22Rv1 (cell line): ENCODE data around the gene BAZ2B.

Experiments
- H3K27ac ChIP-seq: fragments of 450-650 bp; 2 replicates; pipeline ENCODE4 v1.5.1; 2017
- CTCF ChIP-seq: fragments of 450-650 bp; IDR thresholded peaks from 2 replicates; pipeline ENCODE4 v1.5.1; 2017; ENCODE audit warnings: mild to moderate bottlenecking
- ZFX ChIP-seq: fragments of 450-650 bp; IDR thresholded peaks from 2 replicates; pipeline ENCODE4 v1.6.1; 2017; ENCODE audit warnings: antibody characterized with exemption, borderline replicate concordance

BAZ2B gene

GRCh38 chr2:159559034-159559433 is 57.3 kb downstream of the BAZ2B start:
- TF ChIP-seq ZFX (no peak), CTCF (no peak)
- no peak overlapping the region for H3K27ac ChIP-seq

GRCh38 chr2:159558479-159558878 is 57.9 kb downstream of the BAZ2B start:
- TF ChIP-seq ZFX, result no peak
- TF ChIP-seq CTCF, result no peak

GRCh38 chr2:159557437-159558034 is 58.8 kb downstream of the BAZ2B start:
- no peak overlapping the region for H3K27ac ChIP-seq
- TF ChIP-seq ZFX (no peak), CTCF (no peak)

More at GRCh38 chr2:159558479-159558878, 57.9 kb downstream of the BAZ2B start:
- no peak overlapping the region for H3K27ac ChIP-seq

GRCh38 chr2:159555651-159556392 is 60.5 kb downstream of the BAZ2B start:
- H3K27ac ChIP-seq, result no peak overlapping the region
- TF ChIP-seq ZFX (no peak), CTCF (no peak)

GRCh38 chr2:159553727-159554126 is 62.6 kb downstream of the BAZ2B start:
- TF ChIP-seq CTCF (no peak), ZFX (no peak)
- H3K27ac ChIP-seq, result no peak overlapping the region

GRCh38 chr2:159551806-159552205 is 64.5 kb downstream of the BAZ2B start:
- no peak for TF ChIP-seq ZFX
- no peak for TF ChIP-seq CTCF
- H3K27ac ChIP-seq, result no peak overlapping the region

- no peak overlapping the region for H3K27ac ChIP-seq
- no peak for TF ChIP-seq CTCF
- no peak for TF ChIP-seq ZFX
Observed at GRCh38 chr2:159550231-159550630, 66.1 kb downstream of the BAZ2B start.
